Stimulated activated CD4-positive, alpha-beta T cell treated with anti-CD3 and anti-CD28 coated beads, TNF-alpha, amount 100 ng/mL, for 48 hours (primary cell): ENCODE measurements around the gene ACBD6.
"Not testable (repeated sequence)": the region's sequence is repeated elsewhere in the genome, so short reads cannot be mapped to it uniquely, and the experiment has no call there.

ENCODE experiments used
- DNase-seq, 3 donors: peaks; one replicate each; pipeline ENCODE4 v3.0.0-alpha.2; 2020; ENCODE audit warnings: low read depth in 3 of 3

ACBD6 gene

GRCh38 chr1:180502361-180503279 lies at the start of gene ACBD6:
Gene ACBD6 (minus strand): TSS chr1:180502577. CDS start chr1:180502266, 311 bp downstream.
- DNase-seq = peak; percentile 70 to 81 (median 78)

GRCh38 chr1:180551997-180552396 lies 49.6 kb upstream of the ACBD6 start:
- DNase-seq = no peak

GRCh38 chr1:180550241-180550640 lies 47.9 kb upstream of the ACBD6 start:
- DNase-seq = no peak

GRCh38 chr1:180549770-180550169 lies 47.4 kb upstream of the ACBD6 start:
- not testable (repeated sequence) for DNase-seq

- DNase-seq = no peak
Observed at GRCh38 chr1:180548686-180549317, 46.4 kb upstream of the ACBD6 start.

GRCh38 chr1:180545991-180546390 lies 43.6 kb upstream of the ACBD6 start:
- DNase-seq = no peak

- no peak for DNase-seq
Observed at GRCh38 chr1:180544050-180544449, 41.7 kb upstream of the ACBD6 start.

GRCh38 chr1:180542838-180543145 lies 40.4 kb upstream of the ACBD6 start:
- DNase-seq = no peak

- no peak for DNase-seq
Observed at GRCh38 chr1:180542113-180542837, 39.9 kb upstream of the ACBD6 start.

- DNase-seq = no peak
Observed at GRCh38 chr1:180540697-180541594, 38.6 kb upstream of the ACBD6 start.

- no peak for DNase-seq
Observed at GRCh38 chr1:180539136-180539535, 36.8 kb upstream of the ACBD6 start.

GRCh38 chr1:180536821-180537372 lies 34.5 kb upstream of the ACBD6 start:
- no peak for DNase-seq

- DNase-seq = no peak
Observed at GRCh38 chr1:180535418-180535999, 33.1 kb upstream of the ACBD6 start.

GRCh38 chr1:180534214-180534613 lies 31.8 kb upstream of the ACBD6 start:
- DNase-seq = no peak

- peak; percentile 52 to 68 (median 54) for DNase-seq
Observed at GRCh38 chr1:180533266-180533987, 31.1 kb upstream of the ACBD6 start.

- no peak for DNase-seq
Observed at GRCh38 chr1:180532854-180533253, 30.5 kb upstream of the ACBD6 start.

- DNase-seq = no peak
Observed at GRCh38 chr1:180530501-180530900, 28.1 kb upstream of the ACBD6 start.

- DNase-seq = no peak
Observed at GRCh38 chr1:180528868-180529470, 26.6 kb upstream of the ACBD6 start.

- DNase-seq = no peak
Observed at GRCh38 chr1:180527101-180527669, 24.8 kb upstream of the ACBD6 start.

- no peak for DNase-seq
Observed at GRCh38 chr1:180525715-180526039, 23.3 kb upstream of the ACBD6 start.
